Measurements from ENCODE around the gene CST3.

GRCh38 chr20:23598481-23598880, 39.3 kb downstream of the CST3 start:
- TF ChIP-seq CTCF (IDR thresholded peaks at IDR 0.05; ENCODE audit: poor library complexity, severe bottlenecking): no peak
- TF ChIP-seq EZH2 (IDR thresholded peaks at IDR 0.05; ENCODE audit: borderline replicate concordance, insufficient read depth, low read length, poor library complexity, severe bottlenecking): no peak
